Natural killer cell (primary cell): Measurements from ENCODE around the gene BRF1. TPM values are rescaled to one million over a fixed set of nuclear protein-coding genes. Genes with fewer than 3 reads are reported as not detected.

Experiments used
- ATAC-seq, 3 donors: fragments of 150-1000 bp in 2 of 3; fragments of 200-7000 bp in 1 of 3; cut with Tn5 transposase; 1 replicate in 1 of 3; 2 replicates in 2 of 3; pipeline ENCODE4 v1.10.0; 2021; ENCODE audit warnings: mild to moderate bottlenecking in 2 of 3, moderate library complexity in 2 of 3
- DNase-seq, 2 donors: peaks; one replicate each; pipeline versions ENCODE4 v3.0.0 to v3.0.0-alpha.2; 2013 to 2021; ENCODE audit warnings: mixed read lengths in 1 of 2
- H3K27ac ChIP-seq: one replicate; pipeline ENCODE4 v1.5.1; 2013; ENCODE audit warnings: mild to moderate bottlenecking, low read length
- H3K27me3 ChIP-seq: one replicate; pipeline ENCODE4 v1.6.1; 2013; ENCODE audit warnings: low read length; ENCODE audit not compliant: control insufficient read depth, insufficient read depth
- H3K36me3 ChIP-seq: one replicate; pipeline ENCODE4 v1.6.1; 2013; ENCODE audit warnings: low read length; ENCODE audit not compliant: control insufficient read depth, insufficient read depth
- H3K4me1 ChIP-seq: one replicate; pipeline ENCODE4 v1.6.1; 2013; ENCODE audit warnings: low read length; ENCODE audit not compliant: control insufficient read depth, insufficient read depth
- H3K4me3 ChIP-seq: one replicate; pipeline ENCODE4 v1.5.1; 2013; ENCODE audit warnings: low read length
- H3K9me3 ChIP-seq: one replicate; pipeline ENCODE4 v1.6.1; 2013; ENCODE audit warnings: low read length; ENCODE audit not compliant: control insufficient read depth, insufficient read depth
- H3K27ac Mint-ChIP-seq, 2 donors: one replicate each; pipeline ENCODE4 v1.8.0; 2022; ENCODE audit warnings: mild to moderate bottlenecking in 2 of 2, mixed read lengths in 2 of 2, moderate library complexity in 1 of 2
- H3K27me3 Mint-ChIP-seq, 2 donors: one replicate each; pipeline ENCODE4 v1.8.0; 2022; ENCODE audit warnings: low read depth in 2 of 2, mixed read lengths in 2 of 2
- H3K36me3 Mint-ChIP-seq: one replicate; pipeline ENCODE4 v1.8.0; 2022; ENCODE audit warnings: mixed read lengths
- H3K4me1 Mint-ChIP-seq, 2 donors: one replicate each; pipeline ENCODE4 v1.8.0; 2022; ENCODE audit warnings: mixed read lengths in 2 of 2
- H3K4me3 Mint-ChIP-seq: one replicate; pipeline ENCODE4 v1.8.0; 2022; ENCODE audit warnings: mild to moderate bottlenecking, moderate library complexity, mixed read lengths
- H3K9me3 Mint-ChIP-seq, 2 donors: one replicate each; pipeline ENCODE4 v1.8.0; 2022; ENCODE audit warnings: mixed read lengths in 2 of 2
- CTCF ChIP-seq: fragments of 200-600 bp; IDR thresholded peaks from one replicate; pipeline ENCODE4 v1.8.0; 2022; ENCODE audit warnings: antibody characterized with exemption
- WGBS: methylation state at CpG from one replicate; pipeline ENCODE4 v1.1.7; 2013; ENCODE audit warnings: missing lambda C conversion rate; ENCODE audit not compliant: insufficient coverage; 5-methylcytosine and 5-hydroxymethylcytosine counted together
- intact Hi-C: fragments of 100-400 bp; cut with micrococcal nuclease; formaldehyde crosslinking; loops from one replicate; pipeline ENCODE4 v1.14.2; 2022
- total RNA-seq, 4 donors: library from RNA; stranded (reverse); fragments of 120-200 nt in 1 of 4; gene quantifications; one replicate each; pipeline versions ENCODE4 v1.2.3 to v1.2.4, GENCODE V29; 2013 to 2022

BRF1 gene
- total RNA-seq, 3 donors from 2014 or later (not counting 1 experiment from before 2014, with no cell fraction given) = 82.4 to 92.7 (median 87.4) TPM

DNA sequence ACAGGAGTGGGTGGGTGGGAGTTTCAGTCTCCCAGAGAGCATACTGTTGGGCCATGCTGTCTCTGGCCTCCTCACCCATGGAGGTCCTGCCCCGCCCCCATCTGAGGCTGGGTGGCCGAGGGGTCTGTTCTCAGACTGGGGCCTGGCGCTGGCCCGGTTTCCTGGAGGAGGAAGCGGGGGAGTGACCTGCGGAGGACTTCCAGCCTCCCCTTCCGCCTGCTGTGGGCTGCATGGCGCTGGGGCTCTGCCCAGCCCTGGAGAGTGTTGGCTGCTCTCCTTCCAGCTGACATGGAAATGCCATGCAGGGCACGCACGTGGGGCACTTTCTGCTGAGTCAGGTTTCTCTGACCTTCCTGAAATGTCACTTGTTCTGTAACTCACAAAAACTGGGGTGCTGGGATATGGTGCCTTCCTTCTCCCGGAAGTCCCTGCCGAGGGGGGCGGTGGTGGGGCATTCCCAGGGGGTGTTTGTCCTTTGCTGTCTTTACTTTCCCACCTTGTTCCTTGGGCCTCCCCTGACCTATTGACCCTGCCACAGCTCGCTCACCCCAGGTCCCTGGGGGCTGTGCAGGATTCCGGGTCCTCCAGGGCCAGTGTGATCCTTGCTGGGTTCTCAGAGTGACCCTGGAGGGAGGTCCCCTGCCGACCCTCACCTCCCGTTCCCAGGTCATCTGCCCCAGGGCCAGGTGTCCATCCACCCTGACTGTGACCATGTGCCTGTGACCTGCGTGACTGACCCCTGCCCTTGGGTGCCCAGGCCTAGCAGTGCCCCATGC is 37.4 kb upstream of the BRF1 start:
- Histone ChIP-seq H3K27me3 (no peaks in the 10 kb centered on the region), H3K27ac (no peak overlapping the region)
- 75% methylated on average over 18 of the region's 18 CpGs for WGBS

GRCh38 chr14:105337433-105337832 is 36.6 kb upstream of the BRF1 start:
- intact Hi-C loops = no loop called here
- H3K27me3 ChIP-seq = no peaks in the 10 kb centered on the region
- no peak for TF ChIP-seq CTCF
- Mint-ChIP-seq H3K36me3 (no peaks in the 10 kb centered on the region), H3K4me3 (no peak overlapping the region), H3K27ac (no peak overlapping the region), H3K27me3 (no peaks in the 10 kb centered on the region), H3K9me3 (no peaks in the 10 kb centered on the region), H3K4me1 (peaks cover 0 to 21% of the 10 kb centered on the region in 2 donors)
- ATAC-seq (no peak), DNase-seq (no peak)
- WGBS = 86% methylated on average over 6 of the region's 6 CpGs
- H3K9me3 ChIP-seq = no peaks in the 10 kb centered on the region
- no peaks in the 10 kb centered on the region for H3K36me3 ChIP-seq
- no peak overlapping the region for H3K4me3 ChIP-seq
- H3K27ac ChIP-seq = no peak overlapping the region
- H3K4me1 ChIP-seq = no peaks in the 10 kb centered on the region

More for the DNA sequence above, 37.4 kb upstream of the BRF1 start:
- H3K9me3 ChIP-seq = no peaks in the 10 kb centered on the region
- Mint-ChIP-seq H3K4me3 (no peak overlapping the region), H3K9me3 (no peaks in the 10 kb centered on the region), H3K36me3 (no peaks in the 10 kb centered on the region), H3K27me3 (no peaks in the 10 kb centered on the region), H3K27ac (no peak overlapping the region), H3K4me1 (peaks cover 0 to 21% of the 10 kb centered on the region in 2 donors)
- H3K4me1 ChIP-seq = no peaks in the 10 kb centered on the region
- intact Hi-C loops = no loop called here
- ATAC-seq = no peak
- no peak for DNase-seq
- no peaks in the 10 kb centered on the region for H3K36me3 ChIP-seq
- H3K4me3 ChIP-seq = no peak overlapping the region
- no peak for TF ChIP-seq CTCF

DNA sequence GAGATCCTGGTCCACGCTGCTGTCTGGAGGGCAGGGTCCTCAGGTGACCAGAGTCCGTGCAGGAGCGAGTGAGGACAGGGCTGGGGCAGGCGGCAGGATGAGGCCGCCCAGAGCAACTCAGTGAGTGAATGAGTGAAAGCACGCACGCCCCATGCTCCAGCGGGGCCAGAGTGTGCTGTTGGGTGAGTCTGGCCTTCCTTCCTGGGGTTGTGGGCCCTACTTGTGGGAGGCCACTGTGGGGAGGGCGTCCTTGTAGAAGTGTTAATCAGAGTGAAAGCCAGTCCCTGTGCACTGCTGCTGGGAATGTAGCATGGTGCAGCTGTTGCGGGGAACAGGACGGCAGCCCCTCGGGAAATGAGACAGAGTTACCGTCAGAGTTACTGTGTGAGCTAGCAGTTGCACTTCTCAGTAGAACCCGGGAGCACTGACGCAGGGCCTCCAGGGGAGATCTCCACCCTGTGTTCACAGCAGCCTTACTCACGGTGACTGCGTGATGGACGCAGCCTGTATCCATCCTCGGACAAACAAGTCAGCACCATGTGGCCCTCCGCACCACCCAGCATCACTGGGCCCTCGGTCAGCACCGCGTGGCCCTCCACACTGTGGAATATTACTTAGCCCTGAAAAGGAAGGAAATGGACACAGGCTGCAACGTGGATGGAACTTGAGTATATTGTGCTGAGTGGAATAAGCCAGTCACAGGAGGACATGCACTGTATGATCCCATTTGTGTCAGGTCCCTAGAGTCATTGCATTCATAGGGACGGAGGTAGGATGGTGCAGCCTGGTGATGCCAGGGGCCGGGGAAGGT is 35.9 kb upstream of the BRF1 start:
- no peak overlapping the region for H3K4me3 ChIP-seq
- H3K27ac ChIP-seq = no peak overlapping the region
- no peaks in the 10 kb centered on the region for H3K9me3 ChIP-seq
- H3K27me3 Mint-ChIP-seq = no peaks in the 10 kb centered on the region
- intact Hi-C loops = no loop called here
- 95% methylated on average over 26 of the region's 26 CpGs for WGBS
- no peaks in the 10 kb centered on the region for H3K27me3 ChIP-seq
- H3K4me3 Mint-ChIP-seq = no peak overlapping the region
- DNase-seq = no peak
- peaks cover 5% of the 10 kb centered on the region for H3K4me1 ChIP-seq
- TF ChIP-seq CTCF = no peak
- H3K36me3 ChIP-seq = no peaks in the 10 kb centered on the region
- H3K9me3 Mint-ChIP-seq = no peaks in the 10 kb centered on the region
- no peaks in the 10 kb centered on the region for H3K36me3 Mint-ChIP-seq
- ATAC-seq = no peak
- H3K27ac Mint-ChIP-seq = no peak overlapping the region
- H3K4me1 Mint-ChIP-seq = peaks cover 5 to 26% of the 10 kb centered on the region in 2 donors
